GM23338 (cell line): ENCODE results near the gene CLRN2.

Experiments
- CREB1 ChIP-seq: fragments of 250-450 bp; sonication (Bioruptor Pico); IDR thresholded peaks from 2 replicates; pipeline ENCODE4 v1.5.0; 2020; ENCODE audit warnings: low read depth, mild to moderate bottlenecking, moderate library complexity
- CTCF ChIP-seq, 2 experiments: fragments of 200-600 bp in 1 of 2; sonication (generic) in 1 of 2; conservative IDR thresholded peaks; 2 replicates each; pipeline versions ENCODE4 v1.5.1 to v1.6.1; 2016 to 2017; ENCODE audit warnings: antibody characterized with exemption in 2 of 2, low read depth in 2 of 2, mild to moderate bottlenecking in 2 of 2, moderate library complexity in 1 of 2
- EZH2 ChIP-seq: fragments of 200-600 bp; sonication (generic); IDR thresholded peaks from one replicate; pipeline ENCODE4 v1.8.0; 2017; ENCODE audit warnings: antibody characterized with exemption, mild to moderate bottlenecking, low read depth; ENCODE audit not compliant: unreplicated experiment
- EZH2phosphoT487 ChIP-seq: fragments of 200-600 bp; sonication (generic); IDR thresholded peaks from one replicate; pipeline ENCODE4 v1.8.1; 2018; ENCODE audit warnings: antibody characterized with exemption; ENCODE audit not compliant: unreplicated experiment
- JUNB ChIP-seq: IDR thresholded peaks from one replicate; pipeline ENCODE4 v1.6.1; 2016; ENCODE audit warnings: antibody characterized with exemption; ENCODE audit not compliant: unreplicated experiment
- POLR2AphosphoS5 ChIP-seq: IDR thresholded peaks from 2 replicates; pipeline ENCODE4 v1.6.1; 2016; ENCODE audit warnings: antibody characterized with exemption, low read depth
- REST ChIP-seq: IDR thresholded peaks from one replicate; pipeline ENCODE4 v1.6.1; 2018; ENCODE audit warnings: antibody characterized with exemption; ENCODE audit not compliant: unreplicated experiment
- ZNF114 ChIP-seq: fragments of 250-450 bp; sonication (Bioruptor Pico); IDR thresholded peaks from 2 replicates; pipeline ENCODE4 v1.5.0; 2020; ENCODE audit warnings: mild to moderate bottlenecking, moderate library complexity
- TF ChIP-seq, protein P1 (sequence below): fragments of 250-450 bp; sonication (Bioruptor Pico); IDR thresholded peaks from 2 replicates; pipeline ENCODE4 v1.5.0; 2020; ENCODE audit warnings: mild to moderate bottlenecking, moderate library complexity

GRCh38 chr4:17516980-17517379, 2.0 kb downstream of the CLRN2 start:
- TF ChIP-seq ZNF114 (CRISPR knock-in tag): no peak
- no peak for TF ChIP-seq CTCF (conservative IDR thresholded peaks at IDR 0.05; ENCODE audit: low read depth in 2 of 2)
- TF ChIP-seq EZH2: no peak
- no peak for TF ChIP-seq POLR2AphosphoS5
- TF ChIP-seq, protein P1, sequence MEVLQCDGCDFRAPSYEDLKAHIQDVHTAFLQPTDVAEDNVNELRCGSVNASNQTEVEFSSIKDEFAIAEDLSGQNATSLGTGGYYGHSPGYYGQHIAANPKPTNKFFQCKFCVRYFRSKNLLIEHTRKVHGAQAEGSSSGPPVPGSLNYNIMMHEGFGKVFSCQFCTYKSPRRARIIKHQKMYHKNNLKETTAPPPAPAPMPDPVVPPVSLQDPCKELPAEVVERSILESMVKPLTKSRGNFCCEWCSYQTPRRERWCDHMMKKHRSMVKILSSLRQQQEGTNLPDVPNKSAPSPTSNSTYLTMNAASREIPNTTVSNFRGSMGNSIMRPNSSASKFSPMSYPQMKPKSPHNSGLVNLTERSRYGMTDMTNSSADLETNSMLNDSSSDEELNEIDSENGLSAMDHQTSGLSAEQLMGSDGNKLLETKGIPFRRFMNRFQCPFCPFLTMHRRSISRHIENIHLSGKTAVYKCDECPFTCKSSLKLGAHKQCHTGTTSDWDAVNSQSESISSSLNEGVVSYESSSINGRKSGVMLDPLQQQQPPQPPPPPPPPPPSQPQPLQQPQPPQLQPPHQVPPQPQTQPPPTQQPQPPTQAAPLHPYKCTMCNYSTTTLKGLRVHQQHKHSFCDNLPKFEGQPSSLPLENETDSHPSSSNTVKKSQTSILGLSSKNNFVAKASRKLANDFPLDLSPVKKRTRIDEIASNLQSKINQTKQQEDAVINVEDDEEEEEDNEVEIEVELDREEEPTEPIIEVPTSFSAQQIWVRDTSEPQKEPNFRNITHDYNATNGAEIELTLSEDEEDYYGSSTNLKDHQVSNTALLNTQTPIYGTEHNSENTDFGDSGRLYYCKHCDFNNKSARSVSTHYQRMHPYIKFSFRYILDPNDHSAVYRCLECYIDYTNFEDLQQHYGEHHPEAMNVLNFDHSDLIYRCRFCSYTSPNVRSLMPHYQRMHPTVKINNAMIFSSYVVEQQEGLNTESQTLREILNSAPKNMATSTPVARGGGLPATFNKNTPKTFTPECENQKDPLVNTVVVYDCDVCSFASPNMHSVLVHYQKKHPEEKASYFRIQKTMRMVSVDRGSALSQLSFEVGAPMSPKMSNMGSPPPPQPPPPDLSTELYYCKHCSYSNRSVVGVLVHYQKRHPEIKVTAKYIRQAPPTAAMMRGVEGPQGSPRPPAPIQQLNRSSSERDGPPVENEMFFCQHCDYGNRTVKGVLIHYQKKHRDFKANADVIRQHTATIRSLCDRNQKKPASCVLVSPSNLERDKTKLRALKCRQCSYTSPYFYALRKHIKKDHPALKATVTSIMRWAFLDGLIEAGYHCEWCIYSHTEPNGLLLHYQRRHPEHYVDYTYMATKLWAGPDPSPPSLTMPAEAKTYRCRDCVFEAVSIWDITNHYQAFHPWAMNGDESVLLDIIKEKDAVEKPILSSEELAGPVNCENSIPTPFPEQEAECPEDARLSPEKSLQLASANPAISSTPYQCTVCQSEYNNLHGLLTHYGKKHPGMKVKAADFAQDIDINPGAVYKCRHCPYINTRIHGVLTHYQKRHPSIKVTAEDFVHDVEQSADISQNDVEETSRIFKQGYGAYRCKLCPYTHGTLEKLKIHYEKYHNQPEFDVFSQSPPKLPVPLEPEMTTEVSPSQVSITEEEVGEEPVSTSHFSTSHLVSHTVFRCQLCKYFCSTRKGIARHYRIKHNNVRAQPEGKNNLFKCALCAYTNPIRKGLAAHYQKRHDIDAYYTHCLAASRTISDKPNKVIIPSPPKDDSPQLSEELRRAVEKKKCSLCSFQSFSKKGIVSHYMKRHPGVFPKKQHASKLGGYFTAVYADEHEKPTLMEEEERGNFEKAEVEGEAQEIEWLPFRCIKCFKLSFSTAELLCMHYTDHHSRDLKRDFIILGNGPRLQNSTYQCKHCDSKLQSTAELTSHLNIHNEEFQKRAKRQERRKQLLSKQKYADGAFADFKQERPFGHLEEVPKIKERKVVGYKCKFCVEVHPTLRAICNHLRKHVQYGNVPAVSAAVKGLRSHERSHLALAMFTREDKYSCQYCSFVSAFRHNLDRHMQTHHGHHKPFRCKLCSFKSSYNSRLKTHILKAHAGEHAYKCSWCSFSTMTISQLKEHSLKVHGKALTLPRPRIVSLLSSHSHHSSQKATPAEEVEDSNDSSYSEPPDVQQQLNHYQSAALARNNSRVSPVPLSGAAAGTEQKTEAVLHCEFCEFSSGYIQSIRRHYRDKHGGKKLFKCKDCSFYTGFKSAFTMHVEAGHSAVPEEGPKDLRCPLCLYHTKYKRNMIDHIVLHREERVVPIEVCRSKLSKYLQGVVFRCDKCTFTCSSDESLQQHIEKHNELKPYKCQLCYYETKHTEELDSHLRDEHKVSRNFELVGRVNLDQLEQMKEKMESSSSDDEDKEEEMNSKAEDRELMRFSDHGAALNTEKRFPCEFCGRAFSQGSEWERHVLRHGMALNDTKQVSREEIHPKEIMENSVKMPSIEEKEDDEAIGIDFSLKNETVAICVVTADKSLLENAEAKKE: no peak
- TF ChIP-seq REST: no peak
- no peak for TF ChIP-seq EZH2phosphoT487
- TF ChIP-seq CREB1 (CRISPR knock-in tag): no peak
- no peak for TF ChIP-seq JUNB
